GM21423 (cell line): ENCODE results near the gene MAP2K3.
"Not testable (repeated sequence)": the region's sequence is repeated elsewhere in the genome, so short reads cannot be mapped to it uniquely, and the experiment has no call there.

Source experiments
- ATAC-seq: cut with Tn5 transposase; IDR thresholded peaks from one replicate; pipeline ENCODE4 v1.9.1; 2021; ENCODE audit warnings: mild to moderate bottlenecking, moderate library complexity; ENCODE audit not compliant: unreplicated experiment

MAP2K3 gene

GRCh38 chr17:21327921-21328320 lies 43.4 kb downstream of the MAP2K3 start:
- ATAC-seq: not testable (repeated sequence)

- not testable (repeated sequence) for ATAC-seq
These were observed 44.3 kb downstream of the MAP2K3 start for GRCh38 chr17:21328778-21329177.

- ATAC-seq: no peak
These were observed 46.1 kb downstream of the MAP2K3 start for GRCh38 chr17:21330436-21331160.

- ATAC-seq: not testable (repeated sequence)
These were observed 52.2 kb downstream of the MAP2K3 start for GRCh38 chr17:21336541-21337294.

- ATAC-seq: not testable (repeated sequence)
These were observed 53.6 kb downstream of the MAP2K3 start for GRCh38 chr17:21337981-21338625.

- no peak for ATAC-seq
These were observed 54.5 kb downstream of the MAP2K3 start for GRCh38 chr17:21339011-21339410.

GRCh38 chr17:21339571-21339970 lies 55.1 kb downstream of the MAP2K3 start:
- not testable (repeated sequence) for ATAC-seq

GRCh38 chr17:21340407-21340806 lies 55.9 kb downstream of the MAP2K3 start:
- ATAC-seq: not testable (repeated sequence)

- ATAC-seq: not testable (repeated sequence)
These were observed 56.8 kb downstream of the MAP2K3 start for GRCh38 chr17:21341279-21341678.

- not testable (repeated sequence) for ATAC-seq
These were observed 57.5 kb downstream of the MAP2K3 start for GRCh38 chr17:21341925-21342540.

GRCh38 chr17:21343061-21343949 lies 58.8 kb downstream of the MAP2K3 start:
- not testable (repeated sequence) for ATAC-seq

GRCh38 chr17:21344801-21345200 lies 60.3 kb downstream of the MAP2K3 start:
- ATAC-seq: not testable (repeated sequence)

GRCh38 chr17:21345236-21345635 lies 60.7 kb downstream of the MAP2K3 start:
- ATAC-seq: no peak

GRCh38 chr17:21346107-21346506 lies 61.6 kb downstream of the MAP2K3 start:
- ATAC-seq: not testable (repeated sequence)

- not testable (repeated sequence) for ATAC-seq
These were observed 62.2 kb downstream of the MAP2K3 start for GRCh38 chr17:21346651-21347250.

GRCh38 chr17:21347660-21348059 lies 63.1 kb downstream of the MAP2K3 start:
- not testable (repeated sequence) for ATAC-seq

- ATAC-seq: peak; percentile 71
These were observed 63.8 kb downstream of the MAP2K3 start for GRCh38 chr17:21348081-21348925.

- ATAC-seq: not testable (repeated sequence)
These were observed 64.4 kb downstream of the MAP2K3 start for GRCh38 chr17:21348926-21349261.
